OCI-LY1 (cell line): ENCODE results near the gene DPH1.

Source experiments
- H2AFZ ChIP-seq: fragments of 200-600 bp; sonication (generic), shearing (Covaris generic); 2 replicates; pipeline ENCODE4 v1.6.0; 2014; ENCODE audit warnings: antibody characterized with exemption, mild to moderate bottlenecking, low read length
- H3F3A ChIP-seq: fragments of 200-600 bp; sonication (generic), shearing (Covaris generic); 2 replicates; pipeline ENCODE4 v1.6.0; 2014; ENCODE audit warnings: mild to moderate bottlenecking, antibody characterized with exemption, low read length, moderate library complexity; ENCODE audit not compliant: insufficient read depth
- H3K27ac ChIP-seq: fragments of 200-600 bp; sonication (generic); 2 replicates; pipeline ENCODE4 v1.5.1; 2014; ENCODE audit warnings: low read length, mixed run types, mild to moderate bottlenecking, low read depth; ENCODE audit not compliant: poor library complexity, severe bottlenecking
- H3K27me3 ChIP-seq: fragments of 200-600 bp; sonication (generic); 2 replicates; pipeline ENCODE4 v1.6.0; 2014; ENCODE audit warnings: antibody characterized with exemption, mild to moderate bottlenecking, low read length, moderate library complexity; ENCODE audit not compliant: insufficient read depth
- H3K36me3 ChIP-seq: fragments of 200-600 bp; sonication (generic); 2 replicates; pipeline ENCODE4 v1.6.1; 2014; ENCODE audit warnings: mild to moderate bottlenecking, antibody characterized with exemption, low read length, moderate library complexity, mixed read lengths; ENCODE audit not compliant: insufficient read depth
- H3K4me1 ChIP-seq: fragments of 200-600 bp; sonication (generic); 2 replicates; pipeline ENCODE4 v1.5.1; 2014; ENCODE audit warnings: mild to moderate bottlenecking, low read length, moderate library complexity; ENCODE audit not compliant: insufficient read depth, severe bottlenecking
- H3K4me2 ChIP-seq: fragments of 200-600 bp; sonication (generic), shearing (Covaris generic); 2 replicates; pipeline ENCODE4 v1.6.1; 2014; ENCODE audit warnings: low read length
- H3K4me3 ChIP-seq: fragments of 200-600 bp; sonication (generic); 2 replicates; pipeline ENCODE4 v1.5.1; 2014; ENCODE audit warnings: low read length, low read depth, mild to moderate bottlenecking, mixed read lengths; ENCODE audit not compliant: poor library complexity, severe bottlenecking
- H3K79me2 ChIP-seq: fragments of 200-600 bp; shearing (Covaris generic); 2 replicates; pipeline ENCODE4 v1.6.1; 2016; ENCODE audit warnings: mixed run types, low read length, mixed read lengths; ENCODE audit not compliant: insufficient read depth
- H3K9ac ChIP-seq: fragments of 200-600 bp; sonication (generic), shearing (Covaris generic); 2 replicates; pipeline ENCODE4 v1.6.1; 2014; ENCODE audit warnings: mild to moderate bottlenecking, low read length, mixed read lengths
- H3K9me2 ChIP-seq: fragments of 200-600 bp; sonication (generic), shearing (Covaris generic); 2 replicates; pipeline ENCODE4 v1.6.1; 2014; ENCODE audit warnings: low read depth, mild to moderate bottlenecking, low read length, mixed read lengths
- H3K9me3 ChIP-seq: fragments of 200-600 bp; shearing (Covaris generic); 2 replicates; pipeline ENCODE4 v1.6.1; 2014; ENCODE audit warnings: low read length, mixed read lengths
- H4K20me1 ChIP-seq: fragments of 200-600 bp; sonication (generic), shearing (Covaris generic); 2 replicates; pipeline ENCODE4 v1.6.0; 2016; ENCODE audit warnings: mild to moderate bottlenecking, low read length; ENCODE audit not compliant: insufficient read depth
- CTCF ChIP-seq: fragments of 200-600 bp; sonication (generic), shearing (Covaris generic); IDR thresholded peaks from 2 replicates; pipeline ENCODE4 v1.5.1; 2017; ENCODE audit warnings: mild to moderate bottlenecking, antibody characterized with exemption, low read length, moderate library complexity, mixed read lengths
- EZH2 ChIP-seq: fragments of 200-600 bp; sonication (generic), shearing (Covaris generic); IDR thresholded peaks from 2 replicates; pipeline ENCODE4 v1.8.0; 2017; ENCODE audit warnings: borderline replicate concordance, mixed run types, mild to moderate bottlenecking, antibody characterized with exemption, low read length, moderate library complexity, mixed read lengths

The DPH1 gene

GRCh38 chr17:2055292-2056205, 25.6 kb downstream of the DPH1 start:
- H3K79me2 ChIP-seq: no peaks in the 10 kb centered on the region
- H3K27ac ChIP-seq: no peak overlapping the region
- H2AFZ ChIP-seq: no peak overlapping the region
- peak overlapping the region; percentile 34; the same call in 1 of the 2 replicates for H3K9ac ChIP-seq
- peaks cover 51% of the 10 kb centered on the region for H3K4me1 ChIP-seq
- H3K27me3 ChIP-seq: no peaks in the 10 kb centered on the region
- no peaks in the 10 kb centered on the region; the same call in 1 of the 2 replicates for H3K36me3 ChIP-seq
- peak overlapping the region; percentile 77 for H3K4me2 ChIP-seq
- peak overlapping the region; percentile 67 for H3K4me3 ChIP-seq
- H3K9me3 ChIP-seq: no peaks in the 10 kb centered on the region
- no peaks in the 10 kb centered on the region for H3F3A ChIP-seq
- no peaks in the 10 kb centered on the region for H3K9me2 ChIP-seq
- TF ChIP-seq EZH2: no peak
- no peak for TF ChIP-seq CTCF
- H4K20me1 ChIP-seq: no peaks in the 10 kb centered on the region

- Histone ChIP-seq H4K20me1 (no peaks in the 10 kb centered on the region), H3K9ac (no peak overlapping the region; the same call in 1 of the 2 replicates), H3K36me3 (peaks cover 3% of the 10 kb centered on the region; the same call in 1 of the 2 replicates), H3K27ac (no peak overlapping the region), H3K9me3 (no peaks in the 10 kb centered on the region), H3K9me2 (no peaks in the 10 kb centered on the region), H3K4me3 (peak overlapping the region; percentile 41), H3K79me2 (no peaks in the 10 kb centered on the region), H3K4me1 (peaks cover 45% of the 10 kb centered on the region), H3K4me2 (peak overlapping the region; percentile 57), H2AFZ (no peak overlapping the region), H3K27me3 (no peaks in the 10 kb centered on the region), H3F3A (no peaks in the 10 kb centered on the region)
- TF ChIP-seq CTCF (no peak; the same call in 1 of the 2 replicates), EZH2 (no peak)
These were observed 26.5 kb downstream of the DPH1 start for GRCh38 chr17:2056206-2057174.

GRCh38 chr17:2057175-2057759, 27.3 kb downstream of the DPH1 start:
- Histone ChIP-seq H3F3A (no peaks in the 10 kb centered on the region), H3K4me3 (no peak overlapping the region), H3K79me2 (no peaks in the 10 kb centered on the region), H3K4me1 (peaks cover 45% of the 10 kb centered on the region), H3K9ac (no peak overlapping the region), H3K4me2 (no peak overlapping the region), H3K27ac (no peak overlapping the region), H3K27me3 (no peaks in the 10 kb centered on the region), H2AFZ (no peak overlapping the region), H3K9me2 (no peaks in the 10 kb centered on the region), H4K20me1 (no peaks in the 10 kb centered on the region), H3K9me3 (no peaks in the 10 kb centered on the region), H3K36me3 (peaks cover 4% of the 10 kb centered on the region; the same call in 1 of the 2 replicates)
- TF ChIP-seq EZH2 (no peak), CTCF (no peak)
